SU-DHL-6 (cell line): ENCODE measurements around the gene KLK11.

Source experiments
- H2AFZ ChIP-seq: fragments of 200-600 bp; sonication (generic); 2 replicates; pipeline ENCODE4 v1.6.1; 2014; ENCODE audit warnings: low read depth, mild to moderate bottlenecking, moderate library complexity, mixed read lengths, antibody characterized with exemption, low read length; ENCODE audit not compliant: severe bottlenecking
- H3F3A ChIP-seq: fragments of 200-600 bp; shearing (Covaris generic); 2 replicates; pipeline ENCODE4 v1.6.0; 2016; ENCODE audit warnings: antibody characterized with exemption, mild to moderate bottlenecking; ENCODE audit not compliant: insufficient read depth
- H3K27ac ChIP-seq: fragments of 200-600 bp; sonication (generic); 2 replicates; pipeline ENCODE4 v1.5.1; 2016; ENCODE audit warnings: low read depth, mild to moderate bottlenecking, low read length, moderate library complexity, mixed read lengths
- H3K27me3 ChIP-seq: fragments of 200-600 bp; sonication (generic), shearing (Covaris generic); 2 replicates; pipeline ENCODE4 v1.6.0; 2014; ENCODE audit warnings: mild to moderate bottlenecking, low read length
- H3K36me3 ChIP-seq: fragments of 200-600 bp; sonication (generic); 2 replicates; pipeline ENCODE4 v1.6.1; 2014; ENCODE audit warnings: mild to moderate bottlenecking, low read length, mixed read lengths
- H3K4me2 ChIP-seq: fragments of 300-600, 200-600 bp; shearing (Covaris generic), sonication (generic); 2 replicates; pipeline ENCODE4 v1.6.0; 2014; ENCODE audit warnings: low read length, low read depth, mild to moderate bottlenecking; ENCODE audit not compliant: poor library complexity, severe bottlenecking
- H3K4me3 ChIP-seq: fragments of 200-600 bp; sonication (generic); 2 replicates; pipeline ENCODE4 v1.5.1; 2014; ENCODE audit warnings: antibody characterized with exemption, low read length, mild to moderate bottlenecking, mixed read lengths; ENCODE audit not compliant: insufficient read depth, poor library complexity, severe bottlenecking
- H3K79me2 ChIP-seq: fragments of 200-600 bp; sonication (generic); 2 replicates; pipeline ENCODE4 v1.6.1; 2014; ENCODE audit warnings: mild to moderate bottlenecking, low read length, moderate library complexity; ENCODE audit not compliant: insufficient read depth
- H3K9ac ChIP-seq: fragments of 200-600 bp; sonication (generic); 2 replicates; pipeline ENCODE4 v1.7.0; 2014; ENCODE audit warnings: mild to moderate bottlenecking, low read length
- H3K9me2 ChIP-seq: fragments of 200-600 bp; sonication (generic); replicated peaks from 2 replicates; pipeline ENCODE4 v1.6.1; 2014; ENCODE audit warnings: low read length; ENCODE audit not compliant: insufficient read depth
- H3K9me3 ChIP-seq: fragments of 200-600 bp; sonication (generic); 2 replicates; pipeline ENCODE4 v1.6.1; 2014; ENCODE audit warnings: low read length, mixed read lengths; ENCODE audit not compliant: insufficient read depth
- H4K20me1 ChIP-seq: fragments of 200-600 bp; sonication (generic); 2 replicates; pipeline ENCODE4 v1.6.1; 2014; ENCODE audit warnings: low read depth, mild to moderate bottlenecking, antibody characterized with exemption, low read length, moderate library complexity, mixed read lengths
- CTCF ChIP-seq: fragments of 200-600 bp; sonication (generic); IDR thresholded peaks from one replicate; pipeline ENCODE4 v1.5.1; 2017; ENCODE audit warnings: antibody characterized with exemption, mild to moderate bottlenecking, low read length, moderate library complexity; ENCODE audit not compliant: insufficient read depth, poor library complexity, severe bottlenecking
- EZH2phosphoT487 ChIP-seq: fragments of 200-600 bp; sonication (generic), shearing (Covaris generic); conservative IDR thresholded peaks from 2 replicates; pipeline ENCODE4 v1.6.1; 2018; ENCODE audit warnings: mild to moderate bottlenecking, antibody characterized with exemption, low read length, moderate library complexity, mixed read lengths

The KLK11 gene

GRCh38 chr19:51044327-51044726, 17.9 kb upstream of the KLK11 start:
- no peak overlapping the region for H3K4me3 ChIP-seq
- no peaks in the 10 kb centered on the region for H3K9me2 ChIP-seq
- no peak overlapping the region for H3K9ac ChIP-seq
- H3F3A ChIP-seq = no peaks in the 10 kb centered on the region
- H3K27ac ChIP-seq = no peak overlapping the region
- no peak overlapping the region for H3K4me2 ChIP-seq
- H2AFZ ChIP-seq = no peak overlapping the region
- H3K79me2 ChIP-seq = no peaks in the 10 kb centered on the region
- no peak for TF ChIP-seq CTCF
- TF ChIP-seq EZH2phosphoT487 = no peak
- no peaks in the 10 kb centered on the region for H4K20me1 ChIP-seq
- H3K27me3 ChIP-seq = no peaks in the 10 kb centered on the region
- no peaks in the 10 kb centered on the region for H3K9me3 ChIP-seq
- no peaks in the 10 kb centered on the region for H3K36me3 ChIP-seq

GRCh38 chr19:51043497-51043896, 17.1 kb upstream of the KLK11 start:
- H3K9ac ChIP-seq = no peak overlapping the region
- TF ChIP-seq CTCF (no peak), EZH2phosphoT487 (no peak)
- no peaks in the 10 kb centered on the region for H3K79me2 ChIP-seq
- no peak overlapping the region for H2AFZ ChIP-seq
- H3K9me2 ChIP-seq = no peaks in the 10 kb centered on the region
- H3K4me3 ChIP-seq = no peak overlapping the region
- no peaks in the 10 kb centered on the region for H3K9me3 ChIP-seq
- no peaks in the 10 kb centered on the region for H3K27me3 ChIP-seq
- H4K20me1 ChIP-seq = no peaks in the 10 kb centered on the region
- H3K4me2 ChIP-seq = no peak overlapping the region
- H3F3A ChIP-seq = no peaks in the 10 kb centered on the region
- no peaks in the 10 kb centered on the region for H3K36me3 ChIP-seq
- H3K27ac ChIP-seq = no peak overlapping the region

- TF ChIP-seq EZH2phosphoT487 (no peak), CTCF (no peak)
- no peaks in the 10 kb centered on the region for H4K20me1 ChIP-seq
- no peaks in the 10 kb centered on the region for H3K27me3 ChIP-seq
- H3K4me2 ChIP-seq = no peak overlapping the region
- H3K36me3 ChIP-seq = no peaks in the 10 kb centered on the region
- H3K27ac ChIP-seq = no peak overlapping the region
- H2AFZ ChIP-seq = no peak overlapping the region
- no peak overlapping the region for H3K9ac ChIP-seq
- H3K79me2 ChIP-seq = no peaks in the 10 kb centered on the region
- H3K9me2 ChIP-seq = no peaks in the 10 kb centered on the region
- H3K9me3 ChIP-seq = no peaks in the 10 kb centered on the region
- H3F3A ChIP-seq = no peaks in the 10 kb centered on the region
- H3K4me3 ChIP-seq = no peak overlapping the region
Measured at GRCh38 chr19:51040151-51040550, 13.7 kb upstream of the KLK11 start.

GRCh38 chr19:51036519-51036918, 10.1 kb upstream of the KLK11 start:
- Histone ChIP-seq H3K9me3 (no peaks in the 10 kb centered on the region), H3K9me2 (no peaks in the 10 kb centered on the region), H3K79me2 (no peaks in the 10 kb centered on the region), H3K9ac (no peak overlapping the region), H3K36me3 (no peaks in the 10 kb centered on the region), H4K20me1 (no peaks in the 10 kb centered on the region), H3F3A (no peaks in the 10 kb centered on the region), H3K27ac (no peak overlapping the region), H3K4me3 (no peak overlapping the region), H3K27me3 (no peaks in the 10 kb centered on the region), H2AFZ (no peak overlapping the region), H3K4me2 (no peak overlapping the region)
- TF ChIP-seq EZH2phosphoT487 (no peak), CTCF (no peak)
